ENCODE results near the gene VARS2. TPM values are rescaled to one million over a fixed set of nuclear protein-coding genes. Genes with fewer than 3 reads are reported as not detected.
A peak's percentile ranks its signal among the peaks of the same experiment; 100 is the strongest.

VARS2 gene
- total and polyA plus RNA-seq, 9 of the 15 experiments (the other 6 are each of a cell fraction or from before 2014, with no cell fraction given), result 1.6 to 53.6 (median 29.9) TPM

DNA sequence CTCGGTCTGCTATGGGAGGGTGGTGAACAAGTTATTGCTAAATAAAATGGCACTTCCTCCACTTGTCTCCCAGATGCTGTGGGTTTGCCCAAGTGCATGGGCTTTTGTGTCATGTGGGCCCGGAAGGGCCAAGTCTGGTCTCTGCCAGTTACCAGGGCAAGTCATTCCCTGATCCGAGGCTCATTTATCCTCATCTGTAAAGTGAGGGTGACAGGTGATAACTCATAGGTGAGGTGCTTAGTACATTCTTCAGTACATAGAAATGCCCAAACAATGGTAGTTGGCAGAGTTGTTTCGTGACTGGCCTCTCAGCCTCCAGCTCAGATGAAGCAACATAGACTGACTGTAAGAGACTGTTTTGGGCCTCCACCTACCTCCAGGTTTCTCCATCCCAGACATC is 24.7 kb downstream of the VARS2 start:
- Histone ChIP-seq H3K27me3 (ENCODE audit: control insufficient read depth in 2 of 2, insufficient read depth in 2 of 2, low read length in 2 of 2) (peaks cover 29 to 63% of the 10 kb centered on the region in 2 experiments), H3K27ac (ENCODE audit: extremely low read depth, low read depth, low read length) (no peak overlapping the region), H3K4me3 (no peak overlapping the region), H3K4me2 (ENCODE audit: insufficient read depth, low read length) (no peak overlapping the region), H3K9ac (ENCODE audit: insufficient read depth in 1 of 2, low read depth in 2 of 2, low read length in 2 of 2) (no peak overlapping the region), H3K79me2 (ENCODE audit: control insufficient read depth, insufficient read depth, low read length) (no peaks in the 10 kb centered on the region), H4K20me1 (replicated peaks; ENCODE audit: control insufficient read depth, insufficient read depth, low read length) (peaks cover 14% of the 10 kb centered on the region; the same call in 1 of the 2 replicates), H3K4me1 (replicated peaks in 1 of 2; ENCODE audit: control insufficient read depth in 2 of 2, insufficient read depth in 2 of 2, low read length in 2 of 2) (peaks cover 8 to 11% of the 10 kb centered on the region in 2 experiments), H2AFZ (ENCODE audit: low read depth, low read length) (no peak overlapping the region), H3K36me3 (ENCODE audit: control insufficient read depth, insufficient read depth, low read length) (no peaks in the 10 kb centered on the region), H3K9me1 (ENCODE audit: control insufficient read depth, insufficient read depth, low read length) (no peaks in the 10 kb centered on the region), H3K9me3 (replicated peaks; ENCODE audit: control insufficient read depth, insufficient read depth, low read depth, low read length) (no peaks in the 10 kb centered on the region)
- peak; percentile 37 for FAIRE-seq
- BruUV-seq (replicated peaks), result no TSS peak
- in situ Hi-C loops (cut with MboI), result no loop called here
- CTCF ChIA-PET (ENCODE audit: low intra/inter-chr PET ratio), result no interaction called here
- POLR2A ChIA-PET, result interaction anchor here (1.3 kb wide), 1 partner anchor 14 kb away, joined by 3 read pairs; no protein-coding TSS in a partner anchor
- intact Hi-C loops (cut with micrococcal nuclease), result no loop called here
- ATAC-seq, result no peak
- DNase-seq (ENCODE audit: extremely low read depth in 1 of 4, low spot score in 3 of 4), result no peak
- 4% methylated on average over 4 of the region's 4 CpGs for WGBS (ENCODE audit: insufficient coverage, low coverage, missing lambda C conversion rate)
- TF ChIP-seq HES1 (IDR thresholded peaks at IDR 0.05; ENCODE audit: low read depth) (no peak), WHSC1 (IDR thresholded peaks at IDR 0.05; ENCODE audit: low read length) (no peak), ZBTB49 (CRISPR knock-in tag; IDR thresholded peaks at IDR 0.05; ENCODE audit: borderline replicate concordance) (no peak), RBM17 (IDR thresholded peaks at IDR 0.05; ENCODE audit: borderline replicate concordance, low read depth, low read length) (no peak), ZNF57 (CRISPR knock-in tag; IDR thresholded peaks at IDR 0.05) (no peak), SP2 (IDR thresholded peaks at IDR 0.05; ENCODE audit: extremely low read depth, low read depth, low read length, poor library complexity, severe bottlenecking) (no peak), ETV6 (IDR thresholded peaks at IDR 0.05; ENCODE audit: borderline replicate concordance in 1 of 2, low read depth in 2 of 2, low read length in 1 of 2) (no peak), ETV6 (CRISPR knock-in tag; IDR thresholded peaks at IDR 0.05; ENCODE audit: borderline replicate concordance) (no peak), TBP (optimal IDR thresholded peaks at IDR 0.05; ENCODE audit: low read depth, low read length) (no peak), PTBP1 (IDR thresholded peaks at IDR 0.05; ENCODE audit: low read depth, low read length) (no peak), NBN (IDR thresholded peaks at IDR 0.05; ENCODE audit: low read depth) (no peak), BCL6 (CRISPR knock-in tag; IDR thresholded peaks at IDR 0.05) (no peak), ZNF75A (CRISPR knock-in tag; IDR thresholded peaks at IDR 0.05) (no peak), MCM5 (IDR thresholded peaks at IDR 0.05; ENCODE audit: low read depth) (no peak)
- TF ChIP-seq, protein P1, sequence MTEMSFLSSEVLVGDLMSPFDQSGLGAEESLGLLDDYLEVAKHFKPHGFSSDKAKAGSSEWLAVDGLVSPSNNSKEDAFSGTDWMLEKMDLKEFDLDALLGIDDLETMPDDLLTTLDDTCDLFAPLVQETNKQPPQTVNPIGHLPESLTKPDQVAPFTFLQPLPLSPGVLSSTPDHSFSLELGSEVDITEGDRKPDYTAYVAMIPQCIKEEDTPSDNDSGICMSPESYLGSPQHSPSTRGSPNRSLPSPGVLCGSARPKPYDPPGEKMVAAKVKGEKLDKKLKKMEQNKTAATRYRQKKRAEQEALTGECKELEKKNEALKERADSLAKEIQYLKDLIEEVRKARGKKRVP (CRISPR knock-in tag; IDR thresholded peaks at IDR 0.05), result no peak
- TF ChIP-seq, protein P2, sequence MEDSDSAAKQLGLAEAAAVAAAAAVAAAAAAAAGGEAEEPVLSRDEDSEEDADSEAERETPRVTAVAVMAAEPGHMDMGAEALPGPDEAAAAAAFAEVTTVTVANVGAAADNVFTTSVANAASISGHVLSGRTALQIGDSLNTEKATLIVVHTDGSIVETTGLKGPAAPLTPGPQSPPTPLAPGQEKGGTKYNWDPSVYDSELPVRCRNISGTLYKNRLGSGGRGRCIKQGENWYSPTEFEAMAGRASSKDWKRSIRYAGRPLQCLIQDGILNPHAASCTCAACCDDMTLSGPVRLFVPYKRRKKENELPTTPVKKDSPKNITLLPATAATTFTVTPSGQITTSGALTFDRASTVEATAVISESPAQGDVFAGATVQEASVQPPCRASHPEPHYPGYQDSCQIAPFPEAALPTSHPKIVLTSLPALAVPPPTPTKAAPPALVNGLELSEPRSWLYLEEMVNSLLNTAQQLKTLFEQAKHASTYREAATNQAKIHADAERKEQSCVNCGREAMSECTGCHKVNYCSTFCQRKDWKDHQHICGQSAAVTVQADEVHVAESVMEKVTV (CRISPR knock-in tag; IDR thresholded peaks at IDR 0.05), result no peak
- TF ChIP-seq, protein P3, sequence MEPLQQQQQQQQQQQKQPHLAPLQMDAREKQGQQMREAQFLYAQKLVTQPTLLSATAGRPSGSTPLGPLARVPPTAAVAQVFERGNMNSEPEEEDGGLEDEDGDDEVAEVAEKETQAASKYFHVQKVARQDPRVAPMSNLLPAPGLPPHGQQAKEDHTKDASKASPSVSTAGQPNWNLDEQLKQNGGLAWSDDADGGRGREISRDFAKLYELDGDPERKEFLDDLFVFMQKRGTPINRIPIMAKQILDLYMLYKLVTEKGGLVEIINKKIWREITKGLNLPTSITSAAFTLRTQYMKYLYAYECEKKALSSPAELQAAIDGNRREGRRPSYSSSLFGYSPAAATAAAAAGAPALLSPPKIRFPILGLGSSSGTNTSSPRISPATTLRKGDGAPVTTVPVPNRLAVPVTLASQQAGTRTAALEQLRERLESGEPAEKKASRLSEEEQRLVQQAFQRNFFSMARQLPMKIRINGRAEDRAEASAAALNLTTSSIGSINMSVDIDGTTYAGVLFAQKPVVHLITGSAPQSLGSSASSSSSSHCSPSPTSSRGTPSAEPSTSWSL (CRISPR knock-in tag; IDR thresholded peaks at IDR 0.05; ENCODE audit: borderline replicate concordance), result no peak

Measured in K562 (cell line).